Measurements from ENCODE around the gene SDK1. TPM values are rescaled to one million over a fixed set of nuclear protein-coding genes. Genes with fewer than 3 reads are reported as not detected.

The SDK1 gene
- polyA plus RNA-seq, 1 donor = 7.1 TPM

DNA sequence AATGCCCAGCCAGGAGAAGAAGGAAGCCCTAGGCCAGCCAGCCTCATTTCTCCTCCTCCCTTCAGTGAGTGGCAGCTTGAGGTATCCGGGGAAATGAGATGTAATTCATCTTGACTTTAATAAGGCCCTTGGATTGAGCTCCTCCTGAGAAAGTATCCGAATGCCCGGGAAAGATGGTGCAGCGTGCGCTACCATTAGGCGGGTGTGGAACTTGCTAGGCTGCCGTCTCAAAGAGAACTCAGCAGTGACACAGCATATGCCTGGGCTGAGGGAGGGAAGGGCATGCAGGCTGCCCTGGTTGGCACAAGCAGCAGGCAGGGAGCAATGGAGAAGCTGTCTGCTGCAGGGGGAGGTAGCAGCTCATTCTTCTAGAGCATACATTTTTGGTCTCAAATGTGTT lies 721.2 kb downstream of the SDK1 start:
- no peak for DNase-seq

DNA sequence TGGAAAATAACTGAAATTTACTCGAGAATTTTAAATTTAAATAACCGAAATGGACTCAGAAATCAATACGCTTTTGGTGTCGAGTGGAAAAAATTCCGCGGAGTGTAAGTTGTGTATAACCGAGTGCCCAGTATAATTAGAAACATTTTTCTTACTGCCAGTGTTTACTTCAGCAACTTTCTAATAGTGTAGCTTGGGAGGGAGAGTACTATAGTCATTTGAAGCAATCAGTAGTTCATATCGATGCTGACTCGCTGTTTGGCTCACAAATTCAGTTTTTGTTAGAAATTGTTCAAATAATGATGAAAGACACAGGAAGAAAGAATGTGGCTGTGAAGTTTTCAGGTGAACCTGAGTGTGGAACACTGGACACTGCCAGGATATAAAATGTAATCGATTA lies 722.5 kb downstream of the SDK1 start:
- no peak for DNase-seq

DNA sequence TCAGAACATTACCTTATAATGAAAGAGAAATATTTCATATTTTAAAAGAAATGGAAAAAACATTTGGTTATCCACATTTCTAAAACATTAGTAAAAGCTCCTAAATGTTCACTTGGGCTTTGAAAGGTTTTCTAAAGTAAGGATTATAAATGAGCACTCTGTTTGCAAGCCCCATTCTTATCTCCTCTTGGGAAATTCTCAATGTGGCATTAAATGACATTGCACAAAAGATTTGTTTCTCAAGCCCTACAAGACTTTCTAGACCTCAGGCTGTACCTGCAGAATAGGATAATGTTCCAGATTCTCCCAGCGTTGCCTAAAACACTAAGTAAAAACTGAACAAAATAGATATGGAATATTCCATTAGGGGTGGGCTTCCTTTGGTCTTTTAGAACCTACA lies 723.1 kb downstream of the SDK1 start:
- no peak for DNase-seq

DNA sequence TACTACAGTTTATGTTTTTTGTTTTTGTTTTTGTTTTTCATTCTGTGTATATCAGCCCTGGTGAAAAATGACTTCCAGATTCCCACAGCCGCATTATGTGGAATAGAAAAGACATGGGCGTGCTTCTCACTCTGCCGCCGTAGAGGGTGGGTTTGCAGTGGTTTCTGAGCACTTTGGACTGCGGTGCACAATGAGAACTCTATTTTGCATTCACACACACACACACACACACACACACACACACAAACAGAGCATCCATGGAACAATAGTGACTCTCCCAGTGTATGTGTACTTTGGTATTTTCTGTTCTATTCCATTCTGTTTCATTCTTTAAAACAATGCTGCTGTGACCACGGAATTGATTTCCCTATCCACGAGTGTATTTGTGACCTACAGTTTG lies 723.8 kb downstream of the SDK1 start:
- DNase-seq = no peak

DNA sequence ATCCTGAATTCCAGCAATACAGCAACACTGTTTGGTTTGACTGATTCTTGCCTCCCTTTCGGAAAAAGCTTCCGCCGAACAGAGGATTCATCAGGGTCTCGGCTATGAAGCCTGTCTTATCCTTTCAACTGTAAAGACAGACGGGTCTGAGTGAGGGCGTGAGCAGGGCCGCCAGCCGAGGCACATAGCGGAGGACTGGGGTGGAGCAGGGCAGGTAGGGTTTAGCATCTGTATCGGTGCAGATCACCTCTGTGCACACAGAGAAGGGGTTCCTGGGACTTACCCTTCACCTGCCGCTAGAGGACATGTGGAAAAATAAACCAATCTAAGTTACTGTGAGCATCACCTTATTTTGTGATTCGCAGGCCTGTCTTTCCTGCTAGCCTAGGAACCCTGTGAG lies 724.2 kb downstream of the SDK1 start:
- no peak for DNase-seq

DNA sequence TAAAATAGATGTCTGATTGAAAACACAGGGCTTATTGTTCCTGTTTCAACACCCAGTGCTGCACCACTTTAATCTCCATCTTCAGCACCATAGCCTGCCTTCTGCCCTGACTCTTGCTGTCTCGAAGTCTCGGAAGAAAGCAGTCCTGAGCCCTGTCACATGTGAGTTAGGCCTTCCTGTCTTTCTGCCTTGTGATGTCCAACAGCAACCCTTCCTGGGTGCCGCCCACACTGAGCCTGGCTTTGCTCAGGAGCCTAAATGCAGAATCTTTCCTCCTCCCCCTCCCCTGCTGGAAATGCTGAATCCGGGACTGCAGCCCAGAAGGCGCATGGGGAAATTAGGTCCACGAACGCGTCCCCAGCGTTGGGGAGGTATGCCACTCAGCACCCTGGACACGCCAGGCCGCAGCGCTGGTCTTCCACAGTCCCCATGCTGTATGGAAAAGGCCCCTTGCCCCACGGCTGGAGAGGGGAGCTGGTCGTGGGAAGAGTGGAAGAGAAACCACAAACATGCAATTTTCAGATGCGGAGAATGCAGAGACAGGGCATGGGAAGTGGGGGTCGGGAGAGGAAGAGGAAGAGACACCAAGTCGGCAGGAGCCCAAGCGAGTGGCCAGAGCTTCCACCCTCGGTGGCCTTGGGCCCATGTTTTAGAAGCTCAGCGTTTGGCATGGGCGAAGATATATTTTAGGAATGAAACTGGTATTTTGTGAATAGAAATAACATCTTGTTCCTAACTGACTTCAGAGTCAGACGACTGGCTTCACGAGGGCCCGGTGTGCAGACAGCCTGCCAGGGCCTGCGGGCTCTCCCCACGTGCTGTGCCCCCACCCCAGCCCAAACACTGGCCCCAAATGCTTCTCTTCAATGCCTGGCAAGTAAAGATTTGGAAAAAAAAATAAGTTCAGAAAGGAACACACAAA lies 724.9 kb downstream of the SDK1 start:
- no peak for DNase-seq

DNA sequence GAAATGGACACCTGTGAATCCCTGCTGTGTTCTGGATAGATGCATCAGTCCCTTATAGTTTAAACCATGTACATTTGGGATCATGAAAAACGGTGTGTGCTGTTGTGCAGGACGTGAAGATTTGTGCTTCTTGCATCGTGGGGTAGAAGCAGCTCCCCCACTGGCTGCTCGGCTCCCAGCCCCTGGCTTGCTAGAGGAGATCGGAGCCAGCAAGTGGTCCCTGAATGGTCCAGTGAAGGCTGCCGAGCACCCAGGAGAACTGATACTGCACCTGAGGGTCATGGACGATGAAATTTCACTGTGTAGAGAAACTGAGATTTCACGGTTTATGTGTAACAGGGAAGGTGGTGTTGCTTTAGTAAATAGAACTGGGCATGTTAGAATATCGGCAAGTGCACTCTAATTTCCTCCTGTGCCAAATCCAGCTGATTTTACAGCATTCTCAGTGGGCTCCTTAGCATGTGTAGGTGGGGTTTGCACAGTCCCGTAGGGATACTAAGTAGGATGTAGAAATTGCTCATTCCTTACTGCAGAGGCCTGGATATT lies 726.0 kb downstream of the SDK1 start:
- DNase-seq = no peak

DNA sequence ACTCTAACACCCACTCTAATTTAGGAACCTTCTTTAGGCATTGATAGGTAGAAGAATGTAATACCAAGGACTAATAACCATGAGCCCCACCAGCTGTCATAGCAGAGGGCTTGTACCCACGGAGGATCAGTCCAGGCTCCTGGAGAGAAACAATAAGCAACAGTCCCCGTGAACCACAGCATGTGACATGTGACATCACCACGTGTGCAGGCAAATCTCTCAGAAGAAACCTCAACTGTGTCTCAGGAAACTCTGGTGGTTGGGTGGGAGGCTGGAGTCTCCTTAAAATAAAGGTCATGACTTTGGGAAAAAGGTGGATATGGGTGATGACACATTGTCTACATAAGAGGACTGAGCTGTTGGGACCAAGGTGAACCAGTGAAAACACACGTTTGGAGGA lies 727.2 kb downstream of the SDK1 start:
- no peak for DNase-seq

DNA sequence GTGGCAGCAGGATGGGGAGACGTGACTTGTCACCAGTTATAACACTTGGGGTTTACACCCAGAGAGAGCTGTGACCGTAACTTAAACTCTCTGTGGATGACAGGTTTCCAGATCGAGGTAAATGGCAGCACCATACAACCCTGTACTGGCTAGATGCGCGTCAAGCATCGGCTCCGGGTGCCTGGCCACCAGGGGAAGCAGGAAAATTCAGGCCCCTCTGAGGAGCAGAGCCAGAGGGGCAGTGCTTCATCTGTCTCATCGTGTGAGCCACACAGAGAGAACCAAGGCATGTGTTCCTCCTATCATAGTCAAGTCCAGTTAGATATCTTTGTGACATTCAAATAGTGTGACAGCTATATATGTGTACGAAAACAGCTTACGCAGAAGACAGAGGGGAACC lies 728.9 kb downstream of the SDK1 start:
- no peak for DNase-seq

DNA sequence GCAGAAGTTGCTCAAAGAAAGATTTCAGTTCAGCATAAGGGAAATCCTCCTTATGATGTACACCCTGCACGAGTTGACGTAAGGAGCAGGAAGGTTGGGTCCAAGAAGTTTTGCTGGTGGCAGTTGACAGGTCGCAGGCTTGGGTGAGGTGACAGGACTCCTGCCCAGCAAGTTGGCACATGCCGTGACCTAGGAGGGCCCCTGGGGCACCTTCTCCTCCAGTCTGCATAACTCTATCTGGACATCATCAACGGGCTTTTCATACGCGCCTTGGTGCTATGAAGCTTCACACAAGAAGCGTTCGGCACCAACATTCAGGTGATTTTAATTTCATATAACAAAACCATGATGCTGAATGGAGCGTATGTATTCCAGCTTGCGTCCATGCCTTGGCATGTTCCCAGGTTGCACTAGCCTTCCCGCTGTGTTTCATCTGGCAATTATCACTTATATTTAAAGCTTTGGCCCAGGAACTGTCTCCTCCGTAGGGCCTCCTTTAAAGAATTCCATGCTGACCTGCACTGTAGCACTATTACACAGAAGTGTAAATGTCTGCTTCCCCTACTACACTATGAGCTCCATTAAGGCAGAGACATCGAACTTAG lies 729.4 kb downstream of the SDK1 start:
- no peak for DNase-seq

DNA sequence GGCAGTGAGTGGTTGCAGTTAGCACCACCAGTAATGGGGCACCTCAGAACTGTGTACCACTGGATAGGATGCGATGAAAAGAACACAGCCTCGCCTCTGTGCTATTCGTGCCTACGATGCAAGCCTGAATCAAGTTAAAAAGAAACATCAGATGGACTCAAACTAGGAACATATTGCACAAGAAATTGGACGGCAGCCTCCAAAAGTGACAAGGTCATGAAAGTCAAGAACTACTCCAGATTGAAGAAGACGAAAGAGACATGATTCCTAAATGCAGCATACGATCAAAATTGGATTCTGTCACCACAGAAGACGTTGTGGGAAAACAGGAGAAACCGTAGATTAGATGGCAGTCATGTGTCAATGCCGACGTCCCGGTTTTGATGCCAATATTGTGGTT lies 732.9 kb downstream of the SDK1 start:
- no peak for DNase-seq

DNA sequence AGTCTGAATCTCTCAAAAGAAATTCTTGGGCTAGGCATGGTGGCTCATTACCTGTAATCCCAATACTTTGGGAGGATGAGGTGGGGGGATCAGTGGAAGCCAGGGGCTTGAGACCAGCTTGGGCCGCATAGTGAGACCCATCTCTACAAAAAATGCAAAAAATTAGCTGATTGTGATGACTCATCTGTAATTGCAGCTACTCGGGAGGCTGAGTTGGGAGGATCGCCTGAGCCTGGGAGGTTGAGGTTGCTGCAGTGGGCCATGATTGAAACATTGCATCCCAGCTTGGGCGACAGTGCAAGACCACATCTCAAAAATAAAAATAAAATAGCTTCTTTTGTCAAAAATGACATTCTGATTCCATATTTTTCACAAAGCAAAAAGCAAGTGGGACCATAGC lies 736.3 kb downstream of the SDK1 start:
- no peak for DNase-seq

DNA sequence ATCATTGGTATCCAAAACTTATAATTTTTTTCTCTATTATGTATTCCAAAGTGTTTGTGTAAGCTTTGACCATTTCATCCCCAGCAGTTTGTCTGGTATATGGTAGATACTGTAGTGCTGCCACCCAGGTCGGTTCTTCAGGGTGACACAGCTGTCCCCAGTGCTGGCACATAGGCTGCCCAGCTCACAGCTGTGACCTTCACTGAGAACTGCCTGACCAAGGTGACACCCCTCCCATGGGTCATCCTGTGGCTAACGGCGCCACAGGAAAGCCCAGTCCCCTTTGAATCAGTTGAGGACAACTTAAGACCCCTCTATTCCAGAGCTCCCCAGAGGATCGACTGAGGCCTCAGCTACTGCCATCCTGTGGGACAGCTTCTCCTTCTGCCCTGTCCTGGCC lies 736.8 kb downstream of the SDK1 start:
- no peak for DNase-seq

DNA sequence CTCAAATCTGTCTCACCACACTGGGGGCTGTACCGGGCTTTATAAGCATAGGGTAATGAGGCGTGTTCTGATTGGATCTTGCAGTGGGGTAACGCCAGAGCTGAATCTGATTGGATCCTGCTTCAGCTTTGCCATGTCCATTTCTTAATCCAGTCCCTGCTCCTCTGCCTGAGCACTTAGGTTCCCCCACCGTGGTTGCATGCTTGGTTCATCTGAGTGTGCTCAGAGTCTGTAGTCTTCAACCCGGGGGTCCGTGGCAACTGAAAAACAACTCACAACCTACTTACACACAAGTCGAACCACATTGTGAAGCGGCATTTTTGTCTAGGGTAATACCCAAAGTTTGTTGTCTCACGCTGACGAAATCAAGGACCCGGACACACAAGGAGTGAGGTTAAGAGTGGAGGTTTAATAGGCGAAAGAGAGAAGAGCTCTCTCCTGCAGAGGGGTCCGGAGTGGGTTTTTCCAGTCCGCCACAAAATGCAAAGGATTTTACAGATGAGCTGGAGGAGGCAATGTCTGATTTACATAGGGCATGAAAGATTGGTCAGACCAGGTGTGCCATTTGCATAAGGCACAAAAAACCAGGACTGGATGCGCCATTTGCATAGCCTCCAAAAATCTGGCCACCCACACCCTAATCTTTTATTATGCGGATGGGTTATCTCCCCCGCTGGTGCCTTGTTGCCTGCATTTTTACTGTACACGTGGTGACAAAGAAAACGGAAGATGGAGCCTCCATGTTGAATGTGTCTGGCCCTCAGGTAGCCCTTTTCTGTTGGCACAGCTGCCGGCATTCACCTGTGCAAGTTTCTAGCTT lies 739.3 kb downstream of the SDK1 start:
- no peak for DNase-seq

DNA sequence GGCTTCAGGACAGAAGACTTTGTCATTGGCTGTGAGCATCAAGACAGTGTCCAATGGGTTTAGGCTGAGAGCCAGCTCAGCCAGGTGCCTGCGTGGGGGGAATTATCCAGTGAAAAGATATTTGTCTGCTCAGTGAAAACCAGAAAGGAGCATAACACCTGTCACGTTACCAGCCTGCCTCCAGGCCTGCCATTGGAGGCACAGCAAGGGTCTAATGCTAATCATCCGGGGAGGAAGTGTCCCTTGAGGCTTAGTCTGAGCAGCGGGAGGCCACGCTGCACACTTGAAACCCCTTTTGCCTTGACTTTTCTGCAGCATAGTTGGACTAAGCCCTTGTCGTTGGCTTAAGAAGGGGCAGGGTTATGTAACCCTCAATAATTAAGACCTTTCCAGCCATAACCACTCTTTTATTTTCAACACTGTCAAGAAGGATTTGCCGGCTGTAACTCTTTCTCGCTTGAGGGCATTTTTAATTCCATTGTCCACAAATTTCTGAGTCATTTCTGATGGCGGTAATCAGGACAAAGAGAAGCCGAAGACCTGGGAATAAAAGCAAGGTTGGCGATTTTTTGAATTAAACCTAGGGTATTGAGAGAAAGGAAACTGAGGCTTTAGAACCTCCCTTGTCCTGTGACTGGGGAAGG lies 741.5 kb downstream of the SDK1 start:
- DNase-seq = no peak

DNA sequence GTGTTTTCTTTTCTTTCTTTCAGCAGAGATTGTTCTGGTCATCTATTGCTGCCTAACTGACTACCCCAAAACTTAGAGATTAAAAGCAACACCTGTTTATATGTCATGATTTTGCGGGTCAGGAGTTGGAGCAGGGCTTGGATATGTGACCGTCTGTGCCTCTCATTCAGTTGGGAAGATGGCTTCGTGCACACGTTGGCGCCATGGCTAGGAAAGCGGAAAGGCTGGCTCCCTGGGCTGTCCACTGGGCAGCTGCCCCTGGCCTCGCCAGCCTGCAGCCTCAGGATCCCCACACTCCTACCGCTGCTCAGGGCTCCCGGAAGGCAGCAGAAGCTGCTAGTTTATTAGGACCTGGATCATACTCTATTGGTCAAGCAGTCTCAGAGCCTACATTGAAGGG lies 742.9 kb downstream of the SDK1 start:
- DNase-seq = no peak

DNA sequence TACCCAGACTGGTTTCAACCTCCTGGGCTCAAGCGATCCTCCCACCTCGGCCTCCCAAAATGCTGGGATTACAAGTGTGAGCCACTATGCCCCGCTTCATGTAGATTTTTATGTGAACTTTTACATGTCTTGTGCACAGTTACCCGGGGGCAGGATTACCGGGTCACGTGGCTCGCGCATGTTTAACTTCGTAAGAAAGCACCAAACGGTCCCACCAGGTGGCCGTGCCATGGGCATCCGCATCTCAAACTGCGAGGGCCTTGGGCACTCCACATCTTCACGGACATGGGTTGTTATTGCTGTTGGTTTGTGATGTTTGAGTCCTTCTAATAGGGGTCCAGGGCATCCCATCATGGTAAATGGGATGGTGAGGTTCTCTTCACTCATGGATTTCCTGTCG lies 744.4 kb downstream of the SDK1 start:
- DNase-seq = no peak

DNA sequence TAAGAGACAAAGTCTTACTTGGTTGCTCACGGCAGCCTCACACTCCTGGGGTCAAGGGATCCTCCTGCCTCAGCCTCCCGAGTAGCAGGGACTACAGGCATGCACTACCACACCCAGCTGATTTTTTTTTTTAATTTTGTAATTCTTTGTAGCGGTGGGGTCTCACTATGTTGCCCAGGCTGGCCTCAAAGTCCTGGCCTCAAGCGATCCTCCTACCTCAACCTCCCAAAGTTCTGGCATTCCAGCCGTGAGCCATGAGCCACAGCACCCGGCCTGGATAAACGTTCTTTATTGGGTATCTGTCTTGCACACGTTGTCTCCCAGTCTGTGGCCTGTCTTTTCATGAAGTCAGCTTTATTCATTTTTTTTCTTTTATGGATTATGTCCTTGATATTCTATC lies 744.9 kb downstream of the SDK1 start:
- DNase-seq = no peak

DNA sequence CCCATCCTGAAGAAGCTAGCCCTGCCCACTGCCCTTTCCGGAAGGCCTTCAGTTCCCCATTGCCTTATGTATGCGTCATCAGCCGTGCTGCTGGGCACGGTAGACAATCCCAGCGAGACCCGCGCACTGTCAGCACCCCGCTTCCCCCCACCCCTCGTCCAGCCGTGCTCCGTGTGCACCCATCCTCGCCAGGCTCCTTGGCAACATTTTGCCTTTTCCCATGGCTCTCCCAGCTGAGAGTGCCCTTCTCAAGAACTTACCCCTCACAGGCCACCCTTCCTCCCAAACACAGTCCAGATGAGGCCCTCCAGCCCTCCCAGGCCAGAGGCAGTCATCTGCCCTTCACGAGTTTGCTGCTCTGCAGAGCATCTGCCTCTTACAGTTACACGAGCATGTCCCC lies 747.3 kb downstream of the SDK1 start:
- no peak for DNase-seq

DNA sequence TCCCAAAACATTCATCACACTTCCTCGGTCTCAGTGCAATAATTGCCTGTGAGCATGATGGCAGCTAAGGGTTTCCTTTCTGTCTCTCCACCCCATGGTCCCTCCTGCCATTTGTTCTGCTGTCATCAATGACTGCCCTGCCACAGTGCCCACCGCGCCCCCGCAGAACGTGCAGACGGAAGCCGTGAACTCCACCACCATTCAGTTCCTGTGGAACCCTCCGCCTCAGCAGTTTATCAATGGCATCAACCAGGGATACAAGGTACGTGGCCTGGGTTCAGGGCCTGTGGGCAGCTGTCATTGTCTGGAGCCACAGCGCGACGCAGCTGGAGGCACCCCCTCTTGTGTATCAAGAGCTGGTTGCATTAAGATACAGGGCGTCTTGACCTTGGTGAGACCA lies 748.1 kb downstream of the SDK1 start:
- no peak for DNase-seq

DNA sequence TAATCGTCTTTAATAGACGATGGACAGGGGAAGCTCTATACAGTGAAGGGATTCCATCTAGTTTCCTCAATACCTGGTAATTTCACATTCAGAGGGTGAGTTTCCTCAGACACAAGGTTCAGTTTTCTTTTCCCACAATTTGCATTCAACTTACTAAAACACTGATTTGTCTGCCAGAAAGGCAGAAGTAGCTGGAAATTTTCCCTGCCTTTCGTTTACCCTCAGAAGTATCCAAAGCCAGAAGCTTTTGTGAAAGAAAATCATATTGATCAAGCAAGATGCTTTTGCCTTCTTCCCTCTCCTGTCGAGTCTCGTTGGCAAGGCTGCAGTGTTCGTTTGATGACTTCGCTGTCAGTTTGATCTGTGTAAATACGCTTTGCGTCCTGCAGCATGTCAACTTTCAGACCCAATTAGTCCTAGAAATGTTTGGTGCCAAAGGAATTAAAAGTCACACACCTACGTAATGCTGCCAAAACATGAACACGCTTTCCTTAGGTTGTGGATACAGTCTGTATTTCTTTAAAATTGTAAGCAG lies 749.1 kb downstream of the SDK1 start:
- no peak for DNase-seq

DNA sequence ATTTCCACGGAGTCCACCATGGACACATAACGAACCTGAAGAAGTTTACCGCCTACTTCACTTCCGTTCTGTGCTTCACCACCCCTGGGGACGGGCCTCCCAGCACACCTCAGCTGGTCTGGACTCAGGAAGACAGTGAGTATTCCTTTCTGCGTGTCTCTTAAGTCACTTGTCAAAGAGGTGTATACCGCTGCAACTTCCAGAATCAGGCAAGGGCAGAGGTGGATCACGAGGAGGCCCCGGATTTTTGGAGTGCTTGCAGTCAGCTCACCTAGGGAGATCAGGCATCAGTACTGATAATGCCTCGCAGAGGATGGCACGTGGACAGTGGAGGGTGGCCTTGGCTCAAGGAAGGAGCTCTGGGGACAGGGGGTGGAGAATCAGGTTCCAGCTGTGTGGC lies 750.6 kb downstream of the SDK1 start:
- no peak for DNase-seq
